Fibroblast of skin of right quadriceps (primary cell): Measurements from ENCODE around the gene CFAP54.
"Not testable (repeated sequence)": the region's sequence is repeated elsewhere in the genome, so short reads cannot be mapped to it uniquely, and the experiment has no call there.

Experiments
- DNase-seq: peaks from one replicate; pipeline ENCODE4 v3.0.0-alpha.2; 2013

Gene CFAP54

DNA sequence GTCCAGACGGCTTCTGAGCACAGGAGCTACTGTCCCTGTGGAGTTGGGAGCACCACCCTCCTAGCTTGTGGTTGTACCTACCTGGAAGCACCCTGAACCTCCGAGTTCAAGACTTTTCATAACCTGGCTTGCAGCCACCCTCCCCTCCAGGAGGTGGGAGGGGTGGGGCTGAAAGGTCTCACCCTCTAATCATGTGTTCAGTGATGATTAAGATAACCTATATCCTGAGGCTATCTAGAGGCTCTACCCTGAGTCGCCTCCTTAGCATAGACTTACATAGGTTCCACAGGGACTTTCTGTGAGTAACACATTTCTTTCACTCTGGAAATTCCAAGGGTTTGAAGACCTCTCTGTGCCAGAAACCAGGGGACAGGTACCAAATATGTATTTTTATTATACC lies 146.5 kb downstream of the CFAP54 start:
- DNase-seq, result no peak

DNA sequence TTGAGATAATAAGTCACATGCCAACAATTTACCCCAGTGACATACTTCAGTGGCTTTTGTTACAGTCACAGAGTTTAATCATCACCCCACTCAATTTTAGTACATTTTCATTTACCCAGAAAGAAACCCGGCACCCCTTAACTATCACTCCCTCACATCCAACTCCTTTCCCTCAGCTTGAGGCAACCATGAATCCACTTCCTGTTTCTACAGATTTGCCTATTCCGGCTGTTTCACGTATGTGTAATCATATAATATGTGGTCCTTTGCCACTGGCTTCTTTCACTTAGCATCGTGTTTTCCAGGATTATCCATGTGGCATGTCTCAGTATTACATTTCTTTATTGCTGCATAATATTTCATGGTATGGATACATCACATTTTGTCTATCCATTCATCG lies 147.5 kb downstream of the CFAP54 start:
- DNase-seq, result no peak

DNA sequence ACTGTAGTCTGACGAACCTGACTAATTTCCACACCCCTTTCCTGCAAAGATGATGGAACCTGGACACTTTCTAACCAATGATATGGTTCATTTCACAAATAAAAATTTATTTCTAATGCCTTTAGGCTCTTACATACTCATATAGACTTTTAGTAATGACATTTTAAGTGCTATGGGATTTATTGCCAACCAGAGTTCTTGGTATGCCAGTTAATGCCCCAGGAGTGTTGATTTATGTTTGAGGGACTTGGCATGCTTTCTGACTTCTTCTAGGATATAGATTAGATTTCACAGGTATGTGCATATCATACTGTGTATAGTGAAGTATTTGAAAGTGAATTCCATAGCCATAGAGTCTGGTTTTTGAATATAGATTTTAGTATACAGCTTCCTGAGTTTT lies 159.5 kb downstream of the CFAP54 start:
- DNase-seq, result no peak

DNA sequence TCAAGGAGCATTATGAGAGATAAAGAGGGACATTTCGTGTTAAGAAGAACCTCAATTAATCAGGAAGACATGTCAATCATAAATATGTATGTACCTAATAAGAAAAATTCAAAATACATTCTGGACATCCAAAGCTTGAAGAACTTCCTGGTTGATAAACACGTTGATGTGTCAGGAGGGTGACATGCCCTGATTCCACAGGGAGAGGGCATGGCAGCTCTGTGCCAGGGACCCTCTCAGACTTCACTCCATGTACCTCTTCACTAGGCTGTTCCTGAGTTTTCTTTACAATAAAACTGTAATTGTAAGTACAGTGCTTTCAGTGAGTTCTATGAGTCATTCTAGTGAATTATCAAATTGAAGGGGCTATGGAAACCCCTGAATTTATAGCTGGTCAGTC lies 163.5 kb downstream of the CFAP54 start:
- DNase-seq, result no peak

DNA sequence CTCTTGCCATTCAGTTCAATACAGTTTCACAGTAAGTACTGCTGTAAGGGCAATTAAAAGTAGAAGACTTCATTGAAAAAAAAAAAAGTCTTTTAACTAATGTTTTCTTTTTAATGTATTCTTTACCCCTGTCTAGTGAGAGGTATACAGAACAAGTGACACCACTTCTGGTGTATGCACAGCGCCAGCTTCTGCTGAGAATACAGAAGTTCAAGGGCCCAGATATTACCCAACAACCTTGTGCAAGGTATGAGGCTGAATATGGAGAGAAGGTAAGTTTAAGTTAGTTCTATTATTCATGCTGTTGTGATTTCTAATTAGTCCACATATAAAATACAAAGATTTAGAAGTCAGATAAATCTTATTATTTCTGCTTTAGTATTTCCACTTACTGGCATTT lies 168.7 kb downstream of the CFAP54 start:
- no peak for DNase-seq

DNA sequence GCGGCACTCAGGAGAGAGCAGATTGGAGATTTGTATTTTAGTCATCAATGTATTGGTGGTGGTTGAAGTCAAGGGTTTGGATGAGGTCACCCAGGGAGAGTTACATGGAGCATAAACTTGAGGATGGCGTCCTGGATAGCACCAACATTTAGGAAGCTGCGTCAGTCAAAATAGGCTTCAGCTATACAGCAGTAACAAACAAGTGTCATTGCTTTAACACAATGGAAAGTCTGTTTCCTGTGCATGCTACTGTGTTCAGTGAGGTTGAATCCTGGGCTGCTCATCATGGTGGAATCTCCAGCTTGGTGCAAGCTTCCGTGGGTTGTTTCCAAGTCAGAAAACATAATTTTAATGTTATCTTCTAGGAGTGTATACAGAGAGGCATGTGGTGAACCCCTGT lies 180.4 kb downstream of the CFAP54 start:
- DNase-seq, result no peak

DNA sequence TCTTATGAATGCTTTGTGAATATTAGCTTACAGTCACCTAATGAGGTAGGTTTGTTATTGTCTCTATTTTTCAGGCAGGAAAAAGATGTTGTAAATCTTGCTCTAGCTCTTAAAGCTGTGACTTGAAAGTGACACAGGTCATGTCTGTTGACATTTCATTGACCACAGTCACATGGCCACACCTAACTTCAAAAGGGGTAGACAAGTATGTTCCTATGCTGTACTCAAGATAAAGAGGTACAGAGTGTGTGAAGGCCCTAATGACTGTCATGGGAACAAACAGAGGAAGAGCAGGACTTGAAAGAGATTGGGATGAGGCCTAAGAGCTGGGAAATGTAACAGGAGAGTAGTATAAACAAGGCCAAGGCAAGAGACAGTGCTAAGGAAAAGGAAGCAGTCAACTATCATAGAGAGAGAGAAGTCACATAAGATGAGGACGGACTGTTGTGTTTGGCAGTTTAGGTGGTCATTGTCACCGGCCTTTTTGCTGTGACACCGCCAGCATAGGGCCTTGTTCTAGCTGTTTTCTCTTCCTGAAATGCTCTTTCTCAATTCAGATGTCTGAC lies 181.0 kb downstream of the CFAP54 start:
- DNase-seq, result no peak

DNA sequence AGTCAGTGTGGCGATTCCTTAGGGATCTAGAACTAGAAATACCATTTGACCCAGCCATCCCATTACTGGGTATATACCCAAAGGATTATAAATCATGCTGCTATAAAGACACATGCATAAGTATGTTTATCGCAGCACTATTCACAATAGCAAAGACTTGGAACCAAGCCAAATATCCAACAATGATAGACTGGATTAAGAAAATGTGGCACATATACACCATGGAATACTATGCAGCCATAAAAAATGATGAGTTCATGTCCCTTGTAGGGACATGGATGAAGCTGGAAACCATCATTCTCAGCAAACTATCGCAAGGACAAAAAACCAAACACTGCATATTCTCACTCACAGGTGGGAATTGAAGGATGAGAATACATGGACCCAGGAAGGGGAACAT lies 186.1 kb downstream of the CFAP54 start:
- DNase-seq, result not testable (repeated sequence)

DNA sequence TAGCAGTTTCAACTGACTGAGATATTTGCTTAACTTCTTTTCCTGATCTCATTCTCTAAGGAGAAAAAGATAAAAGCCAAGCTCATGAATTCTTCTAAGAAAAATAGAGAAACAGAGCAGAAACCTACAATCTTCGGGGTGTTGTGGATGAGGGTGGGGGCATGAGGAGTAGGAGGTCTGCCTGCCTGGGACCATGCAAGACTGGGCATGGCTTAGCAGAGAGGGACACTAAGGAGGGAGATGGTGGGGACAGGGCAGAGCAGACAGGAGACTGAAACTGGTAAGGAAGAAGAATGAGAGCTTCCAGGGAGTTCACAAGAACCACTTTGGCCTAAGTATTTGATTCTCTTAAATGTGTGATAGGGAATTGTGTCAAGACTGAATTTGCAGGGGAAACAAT lies 188.0 kb downstream of the CFAP54 start:
- no peak for DNase-seq

DNA sequence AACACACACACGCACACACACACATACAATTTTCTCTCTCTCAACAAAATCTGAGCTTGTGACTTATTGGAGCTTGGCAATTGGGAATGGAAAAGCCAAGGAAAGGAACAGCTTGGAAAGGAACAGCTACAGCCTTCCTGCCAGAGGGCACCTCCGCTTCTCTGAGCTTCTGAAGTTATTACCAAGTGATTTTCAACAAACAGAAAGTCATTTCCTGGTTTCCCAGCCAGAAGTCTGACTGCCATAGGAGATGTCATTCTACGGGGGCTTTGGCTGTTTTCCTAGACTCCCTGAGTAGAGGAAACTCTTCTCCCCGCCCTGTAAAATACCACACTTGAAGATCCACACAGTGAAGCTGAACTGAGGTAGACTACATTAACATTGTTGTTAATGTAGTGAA lies 198.3 kb downstream of the CFAP54 start:
- DNase-seq, result no peak

DNA sequence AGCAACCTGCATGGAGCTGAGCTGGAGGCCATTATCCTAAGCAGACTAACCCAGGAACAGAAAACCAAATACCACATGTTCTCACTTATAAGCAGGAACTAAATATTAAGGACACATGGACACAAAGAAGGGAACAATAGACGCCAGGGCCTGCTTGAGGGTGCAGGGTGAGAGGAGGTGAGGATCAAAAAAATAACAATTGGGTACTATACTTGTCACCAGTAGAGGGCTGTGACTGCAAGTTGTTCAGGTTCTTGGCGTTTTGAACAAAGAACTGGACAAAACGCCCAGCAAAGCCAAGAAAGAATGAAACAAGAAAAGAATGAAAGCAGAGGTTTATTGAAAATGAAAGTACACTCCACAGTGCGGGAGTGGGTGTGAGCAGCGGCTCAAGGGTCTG lies 209.1 kb downstream of the CFAP54 start:
- DNase-seq, result no peak

DNA sequence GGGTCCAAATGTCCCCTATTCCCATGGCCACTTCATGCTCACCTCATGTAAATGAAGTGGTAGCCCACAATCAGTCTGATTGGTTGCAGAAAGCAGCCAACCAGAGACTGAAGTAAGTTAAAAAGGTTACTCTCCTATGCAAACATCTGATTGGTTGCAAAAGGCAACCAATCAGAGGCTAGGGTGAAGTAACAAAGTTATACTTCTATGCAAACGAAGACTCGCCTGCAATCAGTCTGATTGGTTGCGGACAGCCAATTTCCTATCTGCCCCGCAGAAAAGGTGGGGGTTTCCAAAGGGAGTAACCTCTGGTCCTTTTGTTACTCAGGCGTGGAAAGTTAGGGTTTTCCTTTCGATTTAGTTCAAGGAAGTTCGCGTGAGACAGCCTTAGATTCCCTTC lies 209.6 kb downstream of the CFAP54 start:
- DNase-seq, result no peak

DNA sequence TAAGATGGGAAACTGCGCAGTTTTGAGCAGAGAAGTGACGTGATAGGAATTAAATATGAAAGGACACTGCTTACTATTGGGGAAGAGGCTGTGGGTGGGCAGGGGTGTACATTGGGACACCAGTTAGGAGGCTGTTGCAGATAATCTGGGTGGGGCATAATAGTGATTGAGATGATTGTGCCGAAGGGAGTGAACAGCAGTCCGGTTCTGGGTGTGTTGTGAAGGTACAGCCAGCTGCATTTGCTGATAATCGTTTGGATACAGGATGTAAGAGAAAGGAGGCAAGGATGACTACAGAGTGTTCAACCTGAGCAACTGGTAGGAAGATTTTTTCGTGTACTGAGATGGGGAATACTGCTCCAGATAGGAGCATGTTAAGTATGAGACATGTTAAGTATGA lies 212.5 kb downstream of the CFAP54 start:
- no peak for DNase-seq

DNA sequence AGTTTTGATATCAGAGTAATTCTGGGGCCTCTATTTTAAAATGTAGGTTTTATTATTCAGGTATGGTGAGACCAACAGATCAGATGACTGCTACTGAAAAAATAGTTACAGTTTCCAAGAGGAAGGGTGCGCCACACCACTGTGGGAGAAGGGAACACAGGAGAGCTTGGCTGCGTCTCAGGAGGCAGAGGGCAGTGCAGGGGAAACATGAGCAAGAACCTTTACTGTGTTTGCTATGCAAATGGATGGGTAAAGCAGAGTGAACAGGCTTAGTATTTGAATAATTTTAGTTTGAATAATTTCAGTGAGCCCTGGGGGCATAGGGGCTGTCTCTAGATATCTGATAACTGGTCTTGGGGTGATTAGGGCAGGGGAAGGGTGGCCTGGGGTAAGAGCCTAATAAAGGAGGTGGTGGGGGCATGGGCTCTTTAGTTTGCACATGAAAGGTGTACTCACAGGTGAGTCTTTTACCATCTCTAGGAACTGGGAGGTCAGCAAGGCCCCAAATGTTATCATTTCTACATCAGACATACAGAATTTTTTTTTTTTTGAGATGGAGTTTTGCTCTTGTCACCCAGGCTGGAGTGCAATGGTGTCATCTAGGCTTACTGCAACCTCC lies 220.9 kb downstream of the CFAP54 start:
- DNase-seq, result no peak

DNA sequence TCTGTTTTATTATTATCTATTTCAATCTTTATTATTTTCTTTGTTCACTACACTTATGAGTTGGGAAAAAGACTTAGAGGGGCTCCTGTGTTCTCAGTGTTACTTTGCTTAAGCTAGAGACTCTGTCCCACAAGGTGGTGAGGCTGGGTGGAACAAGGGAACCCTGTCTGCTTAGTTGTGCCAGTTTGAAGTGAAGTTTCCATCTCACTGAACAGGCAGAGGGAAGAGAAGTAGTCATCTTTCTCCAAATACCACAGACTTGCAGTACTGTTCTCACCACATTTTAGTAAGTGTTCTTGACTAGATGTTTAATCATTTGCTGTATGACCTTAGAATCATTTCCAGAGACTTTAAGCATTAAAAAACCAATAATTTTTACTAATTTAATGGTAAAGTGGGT lies 222.0 kb downstream of the CFAP54 start:
- DNase-seq, result no peak

DNA sequence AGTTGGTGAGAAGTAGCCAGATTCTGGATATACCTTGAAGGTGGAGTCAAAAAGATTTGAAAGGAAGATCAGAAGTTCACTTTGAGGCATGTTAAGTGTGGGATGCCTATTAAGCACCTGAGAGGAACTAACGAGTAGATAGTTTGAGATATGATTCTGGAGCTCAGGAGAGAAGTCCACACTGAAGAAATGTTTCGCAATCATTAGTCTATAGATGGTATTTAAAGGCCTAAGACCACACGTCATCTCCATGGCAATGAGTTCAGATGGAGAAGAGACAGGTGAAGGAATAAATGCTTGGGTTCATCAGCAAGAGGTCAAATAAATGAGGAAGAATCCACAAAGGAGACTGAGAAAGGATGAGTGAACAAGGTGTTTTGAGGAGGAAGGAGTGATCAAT lies 224.8 kb downstream of the CFAP54 start:
- no peak for DNase-seq

DNA sequence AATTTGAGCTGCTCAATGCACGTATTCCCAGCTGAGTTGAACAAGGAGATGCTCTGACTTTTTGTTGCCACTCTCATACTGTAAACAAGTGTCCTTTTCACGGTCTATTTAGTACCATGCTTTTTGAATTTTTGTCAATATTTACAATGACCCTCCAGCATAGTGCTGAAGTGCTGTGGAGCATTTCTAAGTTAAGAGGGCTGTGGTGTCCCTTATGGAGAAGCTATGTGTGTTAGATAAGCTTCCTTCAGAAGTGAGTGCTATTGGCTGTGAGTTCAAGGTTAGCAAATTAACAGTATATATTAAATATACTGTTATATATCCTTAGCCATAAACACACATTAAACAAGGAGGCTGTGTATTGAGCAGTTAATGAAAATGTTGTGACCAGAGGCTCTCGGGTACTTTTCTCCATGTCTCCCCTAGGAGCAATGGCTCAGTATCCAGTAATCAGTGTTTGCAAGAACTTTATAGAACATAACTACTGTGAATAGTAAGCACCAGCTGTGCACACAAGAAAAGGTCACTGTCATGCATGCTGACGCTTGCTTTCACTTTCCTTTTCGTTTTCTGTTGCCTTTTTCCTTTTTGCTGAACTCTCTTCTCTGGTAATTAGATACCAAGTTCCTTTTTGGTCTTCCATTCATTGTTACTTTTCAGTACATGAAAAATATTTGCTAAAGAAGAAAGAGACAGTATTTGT lies 230.4 kb downstream of the CFAP54 start:
- no peak for DNase-seq

DNA sequence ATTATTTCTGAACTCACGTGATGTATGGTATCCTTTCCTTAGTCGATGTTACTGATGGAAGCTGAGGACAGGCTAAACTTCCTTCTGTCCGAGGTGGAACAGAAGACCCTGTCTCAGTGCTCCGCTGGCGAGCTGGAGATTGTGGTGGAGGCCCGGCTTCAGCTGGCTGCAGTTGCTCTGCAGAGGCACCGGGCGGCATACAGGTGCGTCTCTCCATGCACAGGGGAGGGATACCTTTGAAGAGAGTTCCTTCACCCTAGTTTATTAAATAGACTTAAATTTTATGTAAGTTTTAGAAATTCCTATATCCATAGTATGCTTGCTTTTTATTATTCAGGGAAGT lies 231.0 kb downstream of the CFAP54 start:
- no peak for DNase-seq

DNA sequence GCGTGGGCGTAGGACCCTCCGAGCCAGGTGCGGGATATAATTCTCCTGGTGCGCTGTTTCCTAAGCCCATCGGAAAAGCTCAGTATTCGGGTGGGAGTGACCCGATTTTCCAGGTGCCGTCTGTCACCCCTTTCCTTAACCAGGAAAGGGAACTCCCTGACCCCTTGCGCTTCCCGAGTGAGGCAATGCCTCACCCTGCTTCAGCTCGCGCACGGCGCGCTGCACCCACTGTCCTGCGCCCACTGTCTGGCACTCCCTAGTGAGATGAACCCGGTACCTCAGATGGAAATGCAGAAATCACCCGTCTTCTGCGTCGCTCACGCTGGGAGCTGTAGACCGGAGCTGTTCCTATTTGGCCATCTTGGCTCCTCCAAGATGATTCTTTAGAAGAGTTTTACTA lies 240.1 kb downstream of the CFAP54 start:
- DNase-seq, result not testable (repeated sequence)

DNA sequence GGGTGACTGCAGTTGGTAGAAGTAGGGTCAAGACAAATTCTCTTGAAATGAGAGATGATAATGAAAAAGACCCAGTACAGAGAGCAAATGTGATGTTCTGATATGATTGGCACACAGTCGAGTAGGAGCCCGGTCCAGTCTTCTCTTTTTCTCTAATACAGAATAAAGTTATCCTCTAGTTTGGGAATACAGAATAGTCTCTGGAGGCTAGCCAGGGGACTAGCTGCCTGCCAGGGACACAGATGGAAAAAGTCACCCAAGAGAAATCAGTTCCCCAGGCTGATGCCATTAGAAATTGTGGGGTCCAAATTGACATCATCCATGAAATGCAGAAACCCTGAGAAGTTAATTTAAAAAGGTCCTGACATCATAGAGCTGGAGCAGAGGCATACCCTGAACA lies 240.5 kb downstream of the CFAP54 start:
- DNase-seq, result no peak

DNA sequence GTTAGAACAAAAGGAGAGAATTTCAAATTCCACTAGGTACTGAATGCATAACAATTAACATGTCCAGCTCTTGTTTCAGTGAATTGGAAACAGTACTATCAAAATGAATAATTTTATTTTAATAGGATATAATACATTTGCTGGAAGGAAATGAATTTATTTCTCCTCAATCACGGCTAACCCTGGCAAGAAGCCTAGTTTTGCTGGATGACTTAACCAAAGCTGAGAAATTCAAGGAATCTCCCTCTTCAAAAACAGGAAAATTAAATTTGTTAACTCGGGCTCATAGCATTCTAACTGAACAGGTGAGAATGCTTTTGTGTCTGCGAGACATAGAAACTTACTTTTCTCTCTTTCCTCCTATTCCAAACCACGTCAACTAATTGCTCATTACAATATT lies 254.2 kb downstream of the CFAP54 start:
- DNase-seq, result peak; percentile 7

DNA sequence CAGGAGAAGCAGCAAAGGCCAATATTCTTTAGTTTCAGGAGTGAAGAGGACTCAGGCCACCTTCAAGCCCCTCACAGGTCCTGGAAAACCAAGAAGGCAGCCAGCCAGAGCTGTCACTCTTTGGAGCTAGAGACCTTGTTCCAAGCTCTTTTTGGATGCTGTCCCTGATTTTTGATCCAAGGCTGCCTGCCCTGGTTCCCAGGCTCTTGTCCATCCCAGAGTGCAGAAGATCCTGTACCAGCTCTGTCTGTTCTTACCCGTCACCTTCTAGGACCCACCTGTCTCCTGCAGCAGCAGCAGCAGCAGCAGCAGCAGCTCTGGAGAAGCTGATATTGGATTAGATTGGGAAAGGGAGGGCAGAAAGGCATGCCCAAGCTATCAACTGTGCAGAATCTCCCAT lies 260.6 kb downstream of the CFAP54 start:
- no peak for DNase-seq

DNA sequence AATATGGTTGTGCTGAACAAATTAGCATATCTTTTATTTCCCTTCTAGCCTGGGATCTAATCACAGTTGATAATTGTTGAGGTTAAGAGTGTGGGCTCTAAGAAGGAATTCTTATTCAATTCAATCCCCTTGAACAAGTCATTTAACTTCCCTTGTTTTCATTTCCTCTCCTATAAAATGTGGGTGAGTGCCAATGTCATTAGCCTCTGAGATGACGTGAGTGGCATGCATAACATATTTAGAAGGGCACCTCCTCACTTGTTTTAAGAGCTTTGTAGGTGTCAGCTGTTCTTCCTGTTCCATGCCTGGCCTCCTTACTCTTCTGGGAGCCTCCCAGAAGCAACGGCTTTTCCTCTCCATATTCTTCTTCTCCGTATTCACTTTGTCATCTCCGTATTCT lies 262.2 kb downstream of the CFAP54 start:
- no peak for DNase-seq

DNA sequence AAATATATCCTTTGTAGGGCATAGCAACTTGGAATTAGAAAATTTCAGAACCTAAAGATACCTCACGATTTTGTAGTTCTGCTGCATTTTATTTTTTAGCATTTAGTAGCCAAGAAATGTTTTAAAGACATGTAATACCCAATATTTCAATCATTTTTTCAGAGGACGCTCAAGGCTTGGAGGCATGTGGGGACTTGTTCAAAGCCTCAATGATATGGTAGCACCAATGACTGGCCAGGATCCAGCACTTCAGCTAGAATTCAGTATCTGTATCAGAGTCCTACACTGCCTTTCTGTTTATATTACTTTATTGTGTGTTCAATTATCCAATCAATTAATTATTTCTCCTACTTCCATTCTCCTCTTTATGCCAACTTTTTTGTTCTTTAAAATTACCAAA lies 262.8 kb downstream of the CFAP54 start:
- no peak for DNase-seq

DNA sequence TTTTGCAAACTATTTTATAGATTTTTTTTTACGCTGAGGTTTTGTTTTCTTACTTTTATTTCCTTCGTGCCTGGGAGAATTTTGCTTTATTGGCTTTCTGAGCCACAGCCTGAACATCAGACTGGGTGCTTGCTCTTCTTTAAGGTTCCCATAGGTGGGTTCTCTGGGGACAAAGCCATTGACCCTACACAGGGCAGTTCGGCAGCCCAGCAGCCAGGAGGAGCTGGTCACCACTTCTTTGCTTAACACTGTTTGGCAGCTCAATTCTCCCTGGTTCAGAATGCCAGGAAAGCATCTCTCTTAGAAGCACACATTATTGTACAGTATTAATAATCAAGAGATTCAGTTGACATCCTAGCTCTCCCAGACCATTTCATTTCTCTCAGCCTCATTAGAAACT lies 276.9 kb downstream of the CFAP54 start:
- DNase-seq, result no peak
